Activated naive CD8-positive, alpha-beta T cell treated with anti-CD3 and anti-CD28 coated beads for 36 hours (primary cell): ENCODE data around the gene CYP20A1. TPM values are rescaled to one million over a fixed set of nuclear protein-coding genes. Genes with fewer than 3 reads are reported as not detected.
A peak's percentile ranks its signal among the peaks of the same experiment; 100 is the strongest.
"Not testable (repeated sequence)": the region's sequence is repeated elsewhere in the genome, so short reads cannot be mapped to it uniquely, and the experiment has no call there.

ENCODE experiments used
- DNase-seq: peaks from one replicate; pipeline ENCODE4 v3.0.0; 2021
- H3K27ac Mint-ChIP-seq: one replicate; pipeline ENCODE4 v1.8.0; 2022; ENCODE audit warnings: mild to moderate bottlenecking, moderate library complexity, mixed read lengths
- H3K27me3 Mint-ChIP-seq: one replicate; pipeline ENCODE4 v1.8.0; 2022; ENCODE audit warnings: mild to moderate bottlenecking, mixed read lengths
- H3K36me3 Mint-ChIP-seq: one replicate; pipeline ENCODE4 v1.8.0; 2021; ENCODE audit warnings: mild to moderate bottlenecking, mixed read lengths
- H3K4me1 Mint-ChIP-seq: one replicate; pipeline ENCODE4 v1.8.0; 2021; ENCODE audit warnings: mixed read lengths
- H3K4me3 Mint-ChIP-seq: one replicate; pipeline ENCODE4 v1.8.0; 2022; ENCODE audit warnings: mild to moderate bottlenecking, moderate library complexity, mixed read lengths
- H3K9me3 Mint-ChIP-seq: one replicate; pipeline ENCODE4 v1.8.0; 2022; ENCODE audit warnings: mixed read lengths
- total RNA-seq, 2 experiments: library from RNA; stranded (reverse); gene quantifications; one replicate each; pipeline ENCODE4 v1.2.3, GENCODE V29; 2021

The CYP20A1 gene, protein sequence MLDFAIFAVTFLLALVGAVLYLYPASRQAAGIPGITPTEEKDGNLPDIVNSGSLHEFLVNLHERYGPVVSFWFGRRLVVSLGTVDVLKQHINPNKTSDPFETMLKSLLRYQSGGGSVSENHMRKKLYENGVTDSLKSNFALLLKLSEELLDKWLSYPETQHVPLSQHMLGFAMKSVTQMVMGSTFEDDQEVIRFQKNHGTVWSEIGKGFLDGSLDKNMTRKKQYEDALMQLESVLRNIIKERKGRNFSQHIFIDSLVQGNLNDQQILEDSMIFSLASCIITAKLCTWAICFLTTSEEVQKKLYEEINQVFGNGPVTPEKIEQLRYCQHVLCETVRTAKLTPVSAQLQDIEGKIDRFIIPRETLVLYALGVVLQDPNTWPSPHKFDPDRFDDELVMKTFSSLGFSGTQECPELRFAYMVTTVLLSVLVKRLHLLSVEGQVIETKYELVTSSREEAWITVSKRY
- total RNA-seq: 10 to 100 TPM; 19.8 to 20.6 TPM

DNA sequence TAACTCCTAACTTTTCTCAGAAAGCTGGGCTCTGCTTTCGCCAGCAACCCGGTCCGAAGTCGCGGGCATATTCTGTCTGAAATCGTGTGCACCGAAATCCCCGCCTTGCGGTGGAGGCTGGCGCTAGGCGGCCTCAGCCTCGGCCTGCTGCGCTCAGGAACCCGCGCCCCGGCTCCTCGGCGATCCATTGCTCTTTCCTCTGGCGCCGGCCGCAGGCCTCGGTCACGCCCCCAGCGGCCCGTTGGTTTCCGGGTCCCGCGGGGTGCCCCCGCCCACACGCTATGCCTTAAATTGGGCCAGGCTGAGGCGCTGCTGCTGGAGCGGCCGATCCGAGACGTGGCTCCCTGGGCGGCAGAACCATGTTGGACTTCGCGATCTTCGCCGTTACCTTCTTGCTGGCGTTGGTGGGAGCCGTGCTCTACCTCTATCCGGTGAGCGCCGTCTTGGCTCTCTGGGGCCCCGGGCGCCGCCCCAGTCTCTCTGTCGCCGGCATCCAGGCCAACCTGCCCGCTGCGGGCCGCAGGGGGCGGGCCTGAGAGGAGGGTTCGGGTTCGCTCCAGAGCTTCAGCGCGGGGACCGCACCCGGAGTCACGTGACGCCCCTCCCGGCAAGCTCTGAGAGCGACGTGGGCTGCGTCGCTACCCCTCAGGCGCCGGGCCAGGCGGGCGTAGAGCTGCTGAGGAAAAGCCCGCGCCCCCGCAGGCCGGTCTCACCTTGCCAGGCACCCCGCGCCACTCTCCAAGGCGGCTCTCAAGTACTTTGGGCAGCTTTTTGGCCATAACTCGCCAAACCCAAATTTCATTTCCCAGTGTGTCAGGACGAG lies at the start of gene CYP20A1:
Gene CYP20A1, plus strand, starts transcription at position 315 of the 823 bp plus-strand sequence. Its CDS starts 45 bp downstream, at position 360.
- peak; percentile 99 for DNase-seq
- H3K36me3 Mint-ChIP-seq: peaks cover 29% of the 10 kb centered on the region
- peak within 1 kb of the TSS; percentile 100 for H3K27ac Mint-ChIP-seq
- H3K4me3 Mint-ChIP-seq: peak within 1 kb of the TSS; percentile 98
- H3K4me1 Mint-ChIP-seq: peaks cover 32% of the 10 kb centered on the region
- H3K27me3 Mint-ChIP-seq: no peaks in the 10 kb centered on the region
- no peaks in the 10 kb centered on the region for H3K9me3 Mint-ChIP-seq

DNA sequence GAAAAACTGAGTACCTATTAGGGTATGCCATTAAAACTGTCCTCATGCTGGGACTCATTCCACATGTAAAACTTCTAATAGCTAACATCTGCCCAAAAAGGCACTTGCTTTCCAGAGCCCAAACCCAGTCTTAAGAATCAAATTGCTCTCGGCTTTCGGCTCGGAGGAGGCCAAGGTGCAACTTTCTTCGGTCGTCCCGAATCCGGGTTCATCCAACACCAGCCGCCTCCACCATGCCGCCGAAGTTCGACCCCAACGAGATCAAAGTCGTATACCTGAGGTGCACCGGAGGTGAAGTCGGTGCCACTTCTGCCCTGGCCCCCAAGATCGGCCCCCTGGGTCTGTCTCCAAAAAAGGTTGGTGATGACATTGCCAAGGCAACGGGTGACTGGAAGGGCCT lies 48.3 kb upstream of the CYP20A1 start:
- H3K4me3 Mint-ChIP-seq, H3K9me3 Mint-ChIP-seq, H3K36me3 Mint-ChIP-seq, H3K4me1 Mint-ChIP-seq, DNase-seq, H3K27me3 Mint-ChIP-seq: not testable (repeated sequence)
- peak overlapping the region; percentile 25 for H3K27ac Mint-ChIP-seq

DNA sequence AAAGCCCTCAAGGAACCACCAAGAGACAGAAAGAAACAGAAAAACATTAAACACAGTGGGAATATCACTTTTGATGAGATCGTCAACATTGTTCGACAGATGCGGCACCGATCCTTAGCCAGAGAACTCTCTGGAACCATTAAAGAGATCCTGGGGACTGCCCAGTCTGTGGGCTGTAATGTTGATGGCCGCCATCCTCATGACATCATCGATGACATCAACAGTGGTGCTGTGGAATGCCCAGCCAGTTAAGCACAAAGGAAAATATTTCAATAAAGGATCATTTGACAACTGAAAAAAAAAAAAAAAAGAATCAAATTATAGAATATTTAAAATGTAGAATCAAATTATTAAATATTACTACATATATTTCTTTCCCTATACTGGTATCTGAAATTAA lies 47.8 kb upstream of the CYP20A1 start:
- H3K4me3 Mint-ChIP-seq, H3K27me3 Mint-ChIP-seq: not testable (repeated sequence)

DNA sequence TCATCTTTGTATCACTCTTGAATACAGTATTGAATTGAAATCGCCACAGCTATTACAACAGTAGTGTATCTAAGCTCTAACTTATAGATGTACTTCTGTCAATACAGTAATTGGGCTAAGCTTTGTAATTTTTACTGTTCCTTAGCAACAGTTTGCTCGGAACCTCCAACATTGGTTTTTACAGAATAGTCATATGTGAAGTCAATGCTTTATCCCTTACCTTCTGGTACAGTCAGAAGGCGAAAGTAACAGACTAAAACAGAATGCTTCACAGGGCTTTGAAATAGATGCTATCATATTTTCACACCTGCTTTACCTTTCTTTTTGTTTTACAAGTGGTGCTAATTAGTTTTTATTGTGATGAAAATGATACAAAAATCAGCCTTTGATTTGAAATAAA lies 46.9 kb upstream of the CYP20A1 start:
- Mint-ChIP-seq H3K4me3 (no peak overlapping the region), H3K4me1 (no peaks in the 10 kb centered on the region), H3K27ac (no peak overlapping the region), H3K9me3 (no peaks in the 10 kb centered on the region), H3K27me3 (no peaks in the 10 kb centered on the region), H3K36me3 (peaks cover 8% of the 10 kb centered on the region)
- no peak for DNase-seq

More for the DNA sequence above, 47.8 kb upstream of the CYP20A1 start:
- not testable (repeated sequence) for H3K36me3 Mint-ChIP-seq, H3K4me1 Mint-ChIP-seq, H3K9me3 Mint-ChIP-seq, DNase-seq
- peak overlapping the region; percentile 25 for H3K27ac Mint-ChIP-seq

DNA sequence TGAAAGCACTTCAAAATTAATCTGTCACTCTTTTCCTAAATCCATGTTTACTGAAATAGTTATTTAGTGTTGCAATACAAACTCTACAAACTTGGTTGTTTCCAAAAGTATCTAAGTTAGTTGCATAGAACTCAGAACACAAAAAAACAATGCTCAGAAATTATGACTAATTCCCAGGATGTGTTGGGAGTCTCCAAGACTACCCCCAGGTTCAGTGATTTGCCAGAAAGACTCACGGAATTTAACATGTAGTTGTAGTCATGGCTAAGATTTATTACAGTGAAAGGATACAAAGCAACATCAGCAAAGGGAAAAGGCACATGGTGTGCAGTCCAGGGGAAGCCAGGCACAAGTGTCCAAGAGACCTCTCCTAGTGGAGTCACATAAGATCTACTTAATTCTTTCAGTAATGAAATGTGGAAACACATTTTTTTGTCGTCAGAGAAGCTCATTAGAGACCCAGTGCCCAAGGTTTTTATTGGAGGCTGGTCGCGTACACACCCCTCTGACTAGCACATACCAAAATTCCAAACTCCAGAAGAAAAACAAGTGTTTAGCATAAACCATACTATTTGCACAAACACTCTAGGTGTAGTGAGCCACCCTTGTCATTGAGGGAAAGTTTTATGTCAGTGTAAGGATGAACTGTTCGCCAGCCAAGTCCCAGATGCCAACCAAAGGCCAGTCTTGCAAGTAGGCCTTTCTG lies 43.3 kb upstream of the CYP20A1 start:
- H3K27me3 Mint-ChIP-seq: no peaks in the 10 kb centered on the region
- H3K4me3 Mint-ChIP-seq: no peak overlapping the region
- H3K9me3 Mint-ChIP-seq: no peaks in the 10 kb centered on the region
- peaks cover 2% of the 10 kb centered on the region for H3K36me3 Mint-ChIP-seq
- H3K4me1 Mint-ChIP-seq: no peaks in the 10 kb centered on the region
- H3K27ac Mint-ChIP-seq: no peak overlapping the region
- no peak for DNase-seq

DNA sequence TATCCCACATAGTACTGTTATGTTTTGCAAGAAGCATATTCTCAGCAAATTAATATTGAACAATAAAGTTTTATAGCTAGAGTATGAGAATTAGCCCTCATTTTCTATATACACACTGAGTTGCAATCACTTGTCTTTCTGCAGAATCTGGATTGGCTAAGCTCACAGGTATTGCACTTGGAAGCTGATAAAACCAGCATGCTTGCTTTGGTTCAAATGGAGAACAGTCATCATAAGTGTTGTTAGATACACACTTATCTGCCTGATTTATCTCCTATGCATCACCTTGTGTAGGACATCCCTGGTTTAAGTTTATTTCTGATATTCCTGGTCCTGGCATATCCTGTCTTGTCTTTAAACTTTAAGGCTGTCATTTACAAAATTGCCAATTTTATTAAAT lies 38.0 kb upstream of the CYP20A1 start:
- Mint-ChIP-seq H3K4me3 (no peak overlapping the region), H3K36me3 (peaks cover 2% of the 10 kb centered on the region), H3K27me3 (no peaks in the 10 kb centered on the region), H3K4me1 (no peaks in the 10 kb centered on the region), H3K9me3 (no peaks in the 10 kb centered on the region), H3K27ac (no peak overlapping the region)
- DNase-seq: no peak

DNA sequence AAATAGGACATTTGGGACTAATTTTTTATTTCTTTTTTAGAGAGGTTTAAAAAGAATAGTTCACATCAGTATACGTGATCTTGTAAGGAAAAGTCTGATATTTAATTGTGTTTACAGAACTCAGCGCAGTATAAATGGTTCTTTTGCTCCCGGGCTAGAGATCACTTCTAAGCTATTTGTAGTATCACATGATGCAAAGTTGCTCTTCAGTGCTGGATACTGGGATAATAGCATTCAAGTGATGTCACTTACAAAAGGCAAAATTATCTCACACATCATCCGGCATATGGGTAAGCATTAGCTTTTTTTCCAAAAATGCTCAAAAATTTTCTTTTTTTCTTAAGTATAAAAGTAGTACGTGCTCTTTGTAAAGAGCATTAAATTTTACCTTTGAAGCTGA lies 37.4 kb upstream of the CYP20A1 start:
- Mint-ChIP-seq H3K36me3 (peaks cover 6% of the 10 kb centered on the region), H3K27ac (no peak overlapping the region), H3K4me3 (no peak overlapping the region), H3K4me1 (no peaks in the 10 kb centered on the region), H3K27me3 (no peaks in the 10 kb centered on the region), H3K9me3 (no peaks in the 10 kb centered on the region)
- DNase-seq: no peak

DNA sequence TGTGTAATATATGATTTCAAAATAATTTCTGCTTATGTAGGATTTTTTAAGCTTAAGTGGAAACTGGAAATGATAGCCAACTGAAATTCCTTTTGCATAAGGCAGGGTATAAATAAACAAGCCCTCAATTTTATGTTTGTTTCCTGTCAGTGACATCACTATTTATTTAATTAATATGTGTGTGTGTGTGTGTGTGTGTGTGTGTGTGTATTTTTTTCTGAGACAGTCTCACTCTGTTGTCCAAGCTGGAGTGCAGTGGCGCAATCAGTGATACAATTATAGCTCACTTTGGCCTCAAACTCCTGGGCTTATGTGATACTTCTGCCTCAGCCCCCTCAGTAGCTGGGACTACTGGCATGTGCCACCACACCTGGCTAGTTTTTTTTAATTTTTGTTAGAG lies 29.3 kb upstream of the CYP20A1 start:
- H3K4me3 Mint-ChIP-seq: no peak overlapping the region
- no peaks in the 10 kb centered on the region for H3K4me1 Mint-ChIP-seq
- peaks cover 8% of the 10 kb centered on the region for H3K36me3 Mint-ChIP-seq
- no peaks in the 10 kb centered on the region for H3K27me3 Mint-ChIP-seq
- no peaks in the 10 kb centered on the region for H3K9me3 Mint-ChIP-seq
- no peak for DNase-seq
- no peak overlapping the region for H3K27ac Mint-ChIP-seq

DNA sequence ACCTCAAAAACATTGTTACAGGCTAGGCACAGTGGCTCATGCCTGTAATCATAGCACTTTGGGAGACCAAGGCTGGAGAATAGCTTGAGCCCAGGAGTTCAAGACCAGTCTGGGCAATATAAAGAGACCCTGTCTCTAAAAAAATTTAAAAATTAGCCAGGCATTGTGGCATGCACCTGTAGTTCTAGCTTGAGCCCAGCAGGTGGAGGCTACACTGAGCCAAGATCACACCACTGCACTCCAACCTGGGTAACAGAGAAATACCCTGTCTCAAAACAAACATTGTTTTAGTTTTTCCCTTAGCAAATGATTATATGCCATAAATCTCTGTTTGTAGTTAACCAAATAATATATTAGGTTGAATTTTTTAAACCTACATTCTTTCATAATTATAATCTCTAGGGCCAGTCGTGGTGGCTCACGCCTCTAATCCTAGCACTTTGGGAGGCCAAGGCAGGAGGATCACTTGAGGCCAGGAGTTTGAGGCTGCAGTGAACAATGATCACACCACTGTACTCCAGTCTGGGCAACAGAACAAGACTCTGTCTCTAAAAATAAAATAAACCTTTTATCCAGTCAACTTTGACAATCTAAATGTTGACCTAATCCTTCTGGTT lies 13.3 kb upstream of the CYP20A1 start:
- no peaks in the 10 kb centered on the region for H3K36me3 Mint-ChIP-seq
- DNase-seq: peak; percentile 9
- no peak overlapping the region for H3K27ac Mint-ChIP-seq
- H3K4me1 Mint-ChIP-seq: no peaks in the 10 kb centered on the region
- no peaks in the 10 kb centered on the region for H3K9me3 Mint-ChIP-seq
- H3K27me3 Mint-ChIP-seq: no peaks in the 10 kb centered on the region
- H3K4me3 Mint-ChIP-seq: no peak overlapping the region

DNA sequence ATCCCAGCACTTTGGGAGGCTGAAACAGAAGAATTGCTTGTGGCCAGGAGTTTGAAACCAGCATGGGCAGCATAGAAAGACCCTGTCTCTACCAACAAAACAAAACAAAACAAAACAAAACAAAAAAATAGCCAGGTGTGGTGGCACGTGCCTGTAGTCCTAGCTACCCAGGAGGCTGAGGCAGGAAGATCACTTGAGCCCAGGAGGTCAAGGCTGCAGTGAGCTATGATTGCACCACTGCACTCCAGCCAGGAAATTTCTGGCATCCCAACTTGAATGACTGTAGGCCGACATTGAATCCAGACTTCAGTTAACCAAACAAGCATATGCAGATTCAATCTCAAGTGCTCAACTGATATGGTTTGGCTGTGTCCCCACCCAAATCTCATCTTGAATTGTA lies 9.1 kb upstream of the CYP20A1 start:
- H3K27ac Mint-ChIP-seq, DNase-seq, H3K36me3 Mint-ChIP-seq, H3K9me3 Mint-ChIP-seq, H3K4me1 Mint-ChIP-seq, H3K27me3 Mint-ChIP-seq, H3K4me3 Mint-ChIP-seq: not testable (repeated sequence)

DNA sequence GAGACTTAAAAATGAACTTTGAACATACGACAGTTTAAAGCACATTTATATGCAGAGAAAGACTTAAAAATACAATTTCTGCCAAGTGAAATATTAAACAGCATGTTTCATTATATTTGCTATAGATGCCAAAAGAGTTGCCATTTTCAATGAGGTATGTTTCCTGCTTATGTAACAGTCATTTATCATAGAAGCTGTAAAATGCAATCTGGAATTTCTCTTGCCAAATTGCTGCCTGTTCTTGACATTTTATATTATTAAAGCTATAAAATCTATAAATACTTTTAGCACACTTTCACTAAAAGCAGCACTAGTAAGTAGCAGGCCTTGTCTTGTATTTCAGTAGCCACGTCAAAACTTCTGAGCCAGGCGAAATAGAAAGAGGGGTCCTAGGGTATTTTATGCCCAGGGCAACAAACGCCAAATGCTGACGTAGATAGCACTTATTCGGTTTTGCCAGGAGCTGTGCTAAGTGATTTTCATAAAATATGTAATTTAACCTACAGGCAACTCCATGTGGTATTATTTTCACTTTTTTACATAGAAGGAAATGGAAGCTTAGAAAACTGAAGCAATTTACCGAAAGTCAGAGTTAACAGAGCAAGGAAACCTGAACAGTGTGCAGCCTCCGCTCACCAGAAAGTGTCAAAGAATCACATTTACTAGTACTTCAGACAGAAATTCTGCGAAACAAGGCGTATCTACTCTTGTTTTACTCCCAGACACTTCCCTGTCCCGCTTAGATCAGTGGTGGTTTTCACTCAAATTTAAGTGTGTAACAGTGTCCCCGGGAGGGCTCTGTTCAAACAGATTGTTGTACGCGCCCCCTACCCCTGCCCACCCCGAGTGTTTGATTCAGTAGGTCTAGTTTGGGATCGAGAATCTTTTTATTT lies 1.2 kb upstream of the CYP20A1 start:
- H3K4me3 Mint-ChIP-seq: peak overlapping the region; percentile 98
- peaks cover 27% of the 10 kb centered on the region for H3K4me1 Mint-ChIP-seq
- peaks cover 22% of the 10 kb centered on the region for H3K36me3 Mint-ChIP-seq
- DNase-seq: no peak
- H3K27ac Mint-ChIP-seq: peak overlapping the region; percentile 100
- H3K9me3 Mint-ChIP-seq: no peaks in the 10 kb centered on the region
- no peaks in the 10 kb centered on the region for H3K27me3 Mint-ChIP-seq

DNA sequence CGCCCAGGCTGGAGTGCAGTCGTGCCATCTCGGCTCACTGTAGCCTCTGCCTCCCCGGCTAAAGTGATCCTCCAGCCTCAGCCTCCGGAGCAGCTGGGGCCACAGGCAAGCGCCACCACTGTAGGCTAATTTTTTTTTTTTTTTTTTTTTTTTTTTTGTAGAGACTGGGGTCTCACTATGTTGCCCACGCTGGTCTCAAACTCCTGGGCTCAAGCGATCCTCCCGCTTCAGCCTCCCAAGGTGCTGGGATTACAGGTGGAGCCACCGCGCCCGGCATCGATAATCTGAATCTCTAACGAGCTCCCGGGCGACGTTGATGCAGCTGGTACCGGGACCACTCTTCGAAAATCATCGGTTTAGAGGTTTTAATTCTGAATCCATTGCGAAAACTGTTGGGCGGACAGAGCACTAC lies 520 bp upstream of the CYP20A1 start:
- Mint-ChIP-seq H3K4me1 (peaks cover 32% of the 10 kb centered on the region), H3K4me3 (peak overlapping the region; percentile 98), H3K27ac (peak overlapping the region; percentile 100), H3K27me3 (no peaks in the 10 kb centered on the region), H3K9me3 (no peaks in the 10 kb centered on the region), H3K36me3 (peaks cover 28% of the 10 kb centered on the region)
- no peak for DNase-seq

DNA sequence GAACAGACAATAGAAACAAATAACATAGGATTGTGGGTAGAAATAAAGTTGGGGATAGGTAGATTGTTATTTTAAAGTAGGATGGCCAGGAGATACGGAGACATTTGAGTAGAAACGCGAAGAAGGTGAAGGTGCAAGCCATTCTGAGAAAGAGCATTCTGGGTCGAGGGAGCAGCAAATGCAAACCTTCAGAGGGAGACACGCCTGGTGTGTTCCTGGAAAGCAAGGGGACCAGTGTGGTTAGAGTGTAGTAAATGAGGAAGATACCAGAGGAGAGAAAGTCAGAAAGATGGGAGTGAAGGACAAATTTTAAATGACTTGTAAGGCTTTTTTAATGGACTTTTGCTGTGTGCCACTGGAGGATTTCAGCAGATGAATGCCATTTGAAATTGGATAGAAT lies 1.7 kb downstream of the CYP20A1 start:
- H3K27me3 Mint-ChIP-seq: no peaks in the 10 kb centered on the region
- H3K4me1 Mint-ChIP-seq: peaks cover 35% of the 10 kb centered on the region
- peak overlapping the region; percentile 98 for H3K4me3 Mint-ChIP-seq
- H3K36me3 Mint-ChIP-seq: peaks cover 35% of the 10 kb centered on the region
- peak overlapping the region; percentile 100 for H3K27ac Mint-ChIP-seq
- DNase-seq: no peak
- H3K9me3 Mint-ChIP-seq: no peaks in the 10 kb centered on the region

DNA sequence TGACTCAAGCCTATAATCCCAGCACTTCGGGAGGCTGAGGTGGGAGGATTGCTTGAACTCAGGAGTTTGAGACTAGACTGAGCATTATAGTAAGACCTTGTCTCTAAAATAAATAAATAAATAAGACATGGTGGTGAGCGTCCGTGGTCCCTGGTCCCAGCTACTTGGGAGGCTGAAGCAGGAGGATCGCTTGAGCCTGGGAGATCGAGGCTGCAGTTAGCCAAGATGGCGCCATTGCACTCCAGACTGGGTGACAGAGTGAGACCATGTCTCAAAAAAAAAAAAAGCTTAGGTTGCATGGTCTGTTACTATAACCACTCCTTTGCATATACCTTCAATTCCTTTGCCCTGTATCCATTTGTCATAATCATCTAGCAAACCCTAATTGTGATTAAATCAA lies 3.7 kb downstream of the CYP20A1 start:
- H3K27me3 Mint-ChIP-seq: no peaks in the 10 kb centered on the region
- DNase-seq: no peak
- H3K9me3 Mint-ChIP-seq: no peaks in the 10 kb centered on the region
- peak overlapping the region; percentile 62 for H3K27ac Mint-ChIP-seq
- no peak overlapping the region for H3K4me3 Mint-ChIP-seq
- H3K36me3 Mint-ChIP-seq: peaks cover 39% of the 10 kb centered on the region
- H3K4me1 Mint-ChIP-seq: peaks cover 35% of the 10 kb centered on the region
